K562 (cell line): ENCODE results near the gene RPS6KA4. TPM values are rescaled to one million over a fixed set of nuclear protein-coding genes. Genes with fewer than 3 reads are reported as not detected.

Experiments used
- ATAC-seq: fragments of 200-7000 bp; cut with Tn5 transposase; 3 replicates; pipeline ENCODE4 v1.9.1; 2020; ENCODE audit warnings: moderate library complexity
- BruUV-seq: library from RNA; stranded (reverse); fragments of 400-500 nt; replicated peaks from 2 replicates; lab custom pipeline; 2021; lab: Mats Ljungman, UMichigan
- CTCF ChIA-PET: fragments of 300-600 bp; formaldehyde crosslinking; extraction: SDS; loops from one replicate; lab custom pipeline; 2021; ENCODE audit warnings: low intra/inter-chr PET ratio; lab: Yijun Ruan, JAX
- POLR2A ChIA-PET: fragments of 300-600, 350-650 bp; sonication (Branson Sonifier 250); formaldehyde crosslinking; extraction: SDS; loops from one replicate; lab custom pipeline; 2021; ENCODE audit warnings: antibody characterized with exemption, inconsistent platforms; lab: Yijun Ruan, JAX
- DNase-seq, 4 experiments: peaks; one replicate each; pipeline versions ENCODE4 v3.0.0 to v3.0.0-alpha.2; 2011 to 2018; ENCODE audit warnings: low spot score in 3 of 4, mixed read lengths in 3 of 4; ENCODE audit errors: extremely low read depth in 1 of 4
- FAIRE-seq: peaks from 2 replicates; lab custom pipeline; 2011; peaks lifted over from hg19 to GRCh38; lab: Jason Lieb, UNC
- H2AFZ ChIP-seq: 2 replicates; pipeline ENCODE4 v1.6.0; 2011; ENCODE audit warnings: low read depth, low read length, control low read depth, inconsistent platforms
- H3K27ac ChIP-seq: fragments of 200-600 bp; 3 replicates; pipeline ENCODE4 v1.8.0; 2011; ENCODE audit warnings: low read depth, mild to moderate bottlenecking, control low read depth, inconsistent platforms, low read length, moderate library complexity, mixed read lengths; ENCODE audit errors: extremely low read depth
- H3K27me3 ChIP-seq, 2 experiments: fragments of 300-600 bp in 1 of 2; 2 replicates in 1 of 2; 3 replicates in 1 of 2; pipeline versions ENCODE4 v1.6.0 to v1.8.0; 2011; ENCODE audit warnings: inconsistent platforms in 2 of 2, low read length in 2 of 2, mild to moderate bottlenecking in 1 of 2, mixed read lengths in 1 of 2, moderate library complexity in 1 of 2; ENCODE audit not compliant: control insufficient read depth in 2 of 2, insufficient read depth in 2 of 2
- H3K36me3 ChIP-seq: fragments of 300-600 bp; 3 replicates; pipeline ENCODE4 v1.8.0; 2011; ENCODE audit warnings: mild to moderate bottlenecking, low read length, inconsistent platforms; ENCODE audit not compliant: control insufficient read depth, insufficient read depth
- H3K4me1 ChIP-seq, 2 experiments: fragments of 200-600 bp in 1 of 2; replicated peaks in 1 of 2; 2 replicates in 1 of 2; 3 replicates in 1 of 2; pipeline versions ENCODE4 v1.5.1 to v1.8.0; 2011; ENCODE audit warnings: inconsistent platforms in 2 of 2, low read length in 2 of 2, mild to moderate bottlenecking in 1 of 2, mixed read lengths in 1 of 2, moderate library complexity in 1 of 2; ENCODE audit not compliant: control insufficient read depth in 2 of 2, insufficient read depth in 2 of 2
- H3K4me2 ChIP-seq: 2 replicates; pipeline ENCODE4 v1.6.1; 2011; ENCODE audit warnings: low read length, control low read depth, inconsistent platforms, mixed read lengths; ENCODE audit not compliant: insufficient read depth
- H3K4me3 ChIP-seq: fragments of 200-600 bp; sonication (generic), shearing (Covaris generic); 2 replicates; pipeline ENCODE4 v1.5.1; 2016; ENCODE audit warnings: control low read depth, inconsistent platforms
- H3K79me2 ChIP-seq: fragments of 200-600 bp; 3 replicates; pipeline ENCODE4 v1.8.0; 2011; ENCODE audit warnings: low read length, inconsistent platforms; ENCODE audit not compliant: control insufficient read depth, insufficient read depth
- H3K9ac ChIP-seq, 2 experiments: 2 replicates each; pipeline versions ENCODE4 v1.6.0 to v1.6.1; 2011; ENCODE audit warnings: low read depth in 2 of 2, low read length in 2 of 2, control low read depth in 1 of 2, inconsistent platforms in 1 of 2, mild to moderate bottlenecking in 1 of 2, mixed read lengths in 1 of 2; ENCODE audit not compliant: insufficient read depth in 1 of 2
- H3K9me1 ChIP-seq: one replicate; pipeline ENCODE4 v1.6.0; 2011; ENCODE audit warnings: inconsistent platforms, mild to moderate bottlenecking, low read length, moderate library complexity; ENCODE audit not compliant: control insufficient read depth, insufficient read depth
- H3K9me3 ChIP-seq: replicated peaks from 2 replicates; pipeline ENCODE4 v1.5.1; 2011; ENCODE audit warnings: low read depth, low read length, inconsistent platforms; ENCODE audit not compliant: control insufficient read depth, insufficient read depth
- H4K20me1 ChIP-seq: replicated peaks from 2 replicates; pipeline ENCODE4 v1.6.1; 2011; ENCODE audit warnings: low read length, inconsistent platforms, mixed read lengths; ENCODE audit not compliant: control insufficient read depth, insufficient read depth
- FOSL1 ChIP-seq: fragments of 200-800 bp; sonication (Bioruptor generic); conservative IDR thresholded peaks from 2 replicates; pipeline ENCODE4 v1.6.1; 2016; ENCODE audit warnings: missing genetic modification characterization, missing compliant biosample characterization
- HDAC8 ChIP-seq: fragments of 450-650 bp; IDR thresholded peaks from 2 replicates; pipeline ENCODE4 v1.6.1; 2016; ENCODE audit warnings: mild to moderate bottlenecking, missing genetic modification characterization, moderate library complexity, missing compliant biosample characterization
- HNRNPL ChIP-seq: fragments of 200-400 bp; formaldehyde crosslinking; IDR thresholded peaks from 2 replicates; pipeline ENCODE4 v1.6.1; 2017; ENCODE audit warnings: low read depth, mild to moderate bottlenecking, low read length
- JUND ChIP-seq, 2 experiments: IDR thresholded peaks; 2 replicates in 1 of 2; 3 replicates in 1 of 2; pipeline ENCODE4 v1.6.1; 2011; ENCODE audit warnings: borderline replicate concordance in 2 of 2, low read depth in 2 of 2, low read length in 2 of 2, improper control_type of control experiment in 1 of 2, missing biosample characterization in 1 of 2, missing genetic modification characterization in 1 of 2, missing genetic modification reagents in 1 of 2
- UBTF ChIP-seq, 2 experiments: IDR thresholded peaks; 2 replicates each; pipeline ENCODE4 v1.6.1; 2012; ENCODE audit warnings: improper control_type of control experiment in 2 of 2, low read depth in 2 of 2, low read length in 2 of 2, borderline replicate concordance in 1 of 2
- ZNF263 ChIP-seq: sonication (generic); formaldehyde crosslinking; IDR thresholded peaks from 2 replicates; pipeline ENCODE4 v1.8.0; 2022; ENCODE audit warnings: mild to moderate bottlenecking, missing genetic modification reagents, borderline replicate concordance
- WGBS: fragments of 100-300 bp; shearing (Covaris generic); methylation state at CpG from one replicate; pipeline ENCODE4 v1.1.6; 2016; ENCODE audit warnings: low coverage, mixed read lengths; ENCODE audit not compliant: insufficient coverage; ENCODE audit errors: missing lambda C conversion rate; 5-methylcytosine and 5-hydroxymethylcytosine counted together
- in situ Hi-C: fragments of 300-500 bp; cut with MboI; formaldehyde crosslinking; loops from 4 replicates; pipeline ENCODE4 v1.15.0; 2018; ENCODE audit warnings: inconsistent platforms, mixed read lengths
- intact Hi-C: fragments of 100-400 bp; cut with micrococcal nuclease; formaldehyde crosslinking; loops from 2 replicates; pipeline ENCODE4 v1.14.2; 2022
- polyA plus RNA-seq, 8 experiments: library from polyadenylated mRNA; depleted of rRNA in 4 of 8; stranded (reverse) in 5 of 8; unstranded in 3 of 8; fragments of >200 nt; fragmentation: Nextera tagmentation in 2 of 8; fragmentation: Illumina TruSeq in 1 of 8; extraction: Ambion mirVana in 2 of 8; extraction: Trizol in 1 of 8; gene quantifications; 2 replicates each; pipeline versions ENCODE4 v1.2.1 to v1.2.3, GENCODE V29; 2011 to 2014; ENCODE audit warnings: inconsistent platforms in 1 of 8, missing spikeins in 1 of 8
- total RNA-seq, 7 experiments: library from RNA; depleted of rRNA in 6 of 7; stranded (reverse); fragments of >200 nt in 6 of 7; fragmentation: Illumina TruSeq in 2 of 7; extraction: Trizol in 2 of 7; gene quantifications; 2 replicates each; pipeline versions ENCODE4 v1.2.1 to v1.2.3, GENCODE V29; 2011 to 2021; ENCODE audit warnings: low replicate concordance in 1 of 7

Gene RPS6KA4
- total and polyA plus RNA-seq, 9 of the 15 experiments (the other 6 are each of a cell fraction or from before 2014, with no cell fraction given) = 0.15 to 23.8 (median 9.8) TPM

DNA sequence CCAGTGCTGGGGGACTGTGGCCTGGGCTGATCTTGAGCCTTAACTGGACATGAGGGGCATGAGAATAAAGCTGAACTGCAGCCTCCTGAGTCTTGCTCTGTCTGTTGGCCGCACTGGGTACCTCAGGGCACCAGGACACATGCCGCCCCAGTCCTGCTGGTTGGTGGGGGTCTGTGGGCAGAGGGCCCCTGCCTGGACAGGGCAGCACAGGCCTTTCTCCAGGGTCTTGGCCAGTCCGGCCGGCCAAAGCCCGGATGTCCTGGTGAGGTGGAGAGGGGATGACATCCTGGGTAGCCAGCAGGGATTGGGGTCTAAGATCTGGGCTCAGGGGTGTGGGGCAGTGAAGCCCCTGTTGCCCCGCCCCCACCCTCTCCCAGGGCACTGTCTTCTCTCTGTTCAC is 1.5 kb upstream of the RPS6KA4 start:
- FAIRE-seq (no peak), ATAC-seq (no peak), DNase-seq (no peak)
- no peaks in the 10 kb centered on the region for H3K27me3 ChIP-seq
- in situ Hi-C loops (loop anchor here (5.0 kb wide), 1 partner anchor 300 kb away; no protein-coding TSS in a partner anchor), intact Hi-C loops (loop anchor here (5.0 kb wide), 7 partner anchors 50 to 290 kb away; partner anchors contain the start of genes FERMT3 and STIP1)
- H3K27ac ChIP-seq = peak overlapping the region; percentile 56
- no peaks in the 10 kb centered on the region for H3K9me3 ChIP-seq
- peaks cover 3% of the 10 kb centered on the region for H3K9me1 ChIP-seq
- peaks cover 24% of the 10 kb centered on the region for H3K79me2 ChIP-seq
- 50% methylated on average over 5 of the region's 6 CpGs for WGBS
- no peak overlapping the region for H3K4me3 ChIP-seq
- peak overlapping the region; percentile 88 to 97 for H3K9ac ChIP-seq
- H3K36me3 ChIP-seq = peaks cover 28% of the 10 kb centered on the region; the same call in 2 of the 3 replicates
- POLR2A ChIA-PET = interaction anchor here (1.3 to 1.6 kb wide), 3 partner anchors 10 to 40 kb away, joined by 5 to 12 read pairs (median 6); partner anchors contain the start of genes PRDX5 and TRMT112
- H3K4me1 ChIP-seq = peaks cover 34 to 79% of the 10 kb centered on the region in 2 experiments
- no peaks in the 10 kb centered on the region for H4K20me1 ChIP-seq
- CTCF ChIA-PET = no interaction called here
- TF ChIP-seq HDAC8 (tag) = no peak
- TF ChIP-seq HNRNPL = no peak
- no peak for TF ChIP-seq UBTF (IDR thresholded peaks at IDR 0.05; ENCODE audit: borderline replicate concordance in 1 of 2, low read depth in 2 of 2, low read length in 2 of 2)
- 0 out of 2 replicates have a peak, but pooled peaks have one; percentile 19 for TF ChIP-seq ZNF263 (CRISPR knock-in tag)
- TF ChIP-seq JUND (IDR thresholded peaks at IDR 0.05; ENCODE audit: borderline replicate concordance, low read depth, low read length) = no peak
- TF ChIP-seq JUND (tag; IDR thresholded peaks at IDR 0.05; ENCODE audit: borderline replicate concordance, low read depth, low read length) = 0 out of 3 replicates have a peak, but pooled peaks have one; percentile 4
- TF ChIP-seq FOSL1 = 0 out of 2 replicates have a peak, but pooled peaks have one; percentile 29
- H3K4me2 ChIP-seq = peak overlapping the region; percentile 94
- H2AFZ ChIP-seq = peak overlapping the region; percentile 89; the same call in 1 of the 2 replicates
- no TSS peak for BruUV-seq
